ENCODE measurements around the gene ENKD1. TPM values are rescaled to one million over a fixed set of nuclear protein-coding genes. Genes with fewer than 3 reads are reported as not detected.
A peak's percentile ranks its signal among the peaks of the same experiment; 100 is the strongest.

The ENKD1 gene
- total RNA-seq, 2 experiments from 2014 or later: 9.3 to 10.1 TPM

DNA sequence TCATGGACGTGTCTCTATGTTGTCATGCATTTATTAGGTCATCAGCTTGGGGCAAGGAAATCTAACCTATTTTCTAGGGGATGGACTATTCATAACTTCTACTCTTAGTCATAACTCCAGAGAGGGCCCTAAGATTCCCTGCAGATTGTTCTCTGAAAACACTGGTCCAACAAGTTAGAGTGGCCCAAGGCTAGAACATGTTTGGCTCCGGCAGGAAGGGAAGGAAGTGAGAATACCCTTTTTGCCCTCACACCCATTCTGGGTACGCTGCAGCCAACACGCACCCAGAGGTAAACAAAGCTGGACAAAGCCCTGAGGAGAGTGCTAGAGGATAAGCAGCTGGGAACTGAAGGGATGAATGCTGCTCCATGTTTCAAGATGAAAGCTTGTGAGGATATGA is 10.0 kb upstream of the ENKD1 start:
- intact Hi-C loops (cut with micrococcal nuclease): no loop called here
- no peak for DNase-seq
- Mint-ChIP-seq H3K27me3 (no peaks in the 10 kb centered on the region), H3K27ac (no peak overlapping the region), H3K9me3 (no peaks in the 10 kb centered on the region), H3K4me1 (ENCODE audit: low read depth) (no peaks in the 10 kb centered on the region), H3K4me3 (no peak overlapping the region), H3K36me3 (no peaks in the 10 kb centered on the region)
- ChIA-PET CTCF (interaction anchor here (0.7 to 3.8 kb wide), 3 partner anchors 9 to 155 kb away, joined by 3 to 16 read pairs (median 3); no protein-coding TSS in a partner anchor), POLR2A (no interaction called here)

DNA sequence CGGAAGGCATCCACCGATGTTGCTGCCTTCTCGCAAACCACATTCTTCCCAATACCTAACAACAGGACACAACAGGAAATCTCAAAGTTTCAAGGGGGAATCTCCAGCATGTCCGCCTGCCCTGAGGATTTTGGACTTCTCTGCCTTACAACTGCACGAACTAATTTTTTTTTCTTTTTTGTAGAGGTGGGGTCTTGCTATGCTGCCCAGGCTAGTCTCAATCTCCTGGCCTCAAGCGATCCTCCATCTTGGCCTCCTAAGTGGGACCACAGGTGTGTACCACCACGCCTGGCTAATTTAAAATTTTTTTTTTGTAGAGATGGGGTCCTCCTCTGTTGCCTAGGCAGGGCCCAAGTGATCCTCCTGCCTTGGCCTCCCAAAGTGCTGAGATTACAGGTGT is 9.4 kb upstream of the ENKD1 start:
- no peaks in the 10 kb centered on the region for H3K4me1 Mint-ChIP-seq (ENCODE audit: low read depth)
- H3K4me3 Mint-ChIP-seq: no peak overlapping the region
- H3K27ac Mint-ChIP-seq: no peak overlapping the region
- no peaks in the 10 kb centered on the region for H3K27me3 Mint-ChIP-seq
- H3K9me3 Mint-ChIP-seq: no peaks in the 10 kb centered on the region
- POLR2A ChIA-PET: no interaction called here
- DNase-seq: no peak
- no peaks in the 10 kb centered on the region for H3K36me3 Mint-ChIP-seq
- intact Hi-C loops (cut with micrococcal nuclease): no loop called here
- CTCF ChIA-PET: interaction anchor here (1.2 kb wide), 1 partner anchor 155 kb away, joined by 4 read pairs; no protein-coding TSS in a partner anchor

DNA sequence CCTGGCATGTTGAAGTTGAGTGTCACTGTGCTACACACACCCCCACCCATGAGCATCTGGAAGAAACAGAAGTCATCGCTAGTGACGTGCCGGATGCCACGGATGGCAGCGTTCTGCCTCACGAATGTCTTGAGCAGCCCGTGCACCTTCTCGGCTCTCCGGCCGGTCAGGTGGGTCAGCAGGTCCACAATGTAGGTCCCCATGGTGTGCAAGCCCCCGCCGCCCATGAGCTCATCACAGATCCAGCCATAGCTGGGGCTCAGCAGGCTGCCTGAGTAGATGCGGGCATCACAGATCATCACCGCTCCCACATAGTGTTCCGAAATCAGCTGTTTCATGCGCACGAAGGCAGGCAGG is 9.0 kb upstream of the ENKD1 start:
- DNase-seq: no peak
- Mint-ChIP-seq H3K4me3 (no peak overlapping the region), H3K9me3 (no peaks in the 10 kb centered on the region), H3K27ac (no peak overlapping the region), H3K27me3 (no peaks in the 10 kb centered on the region), H3K4me1 (ENCODE audit: low read depth) (no peaks in the 10 kb centered on the region), H3K36me3 (no peaks in the 10 kb centered on the region)
- POLR2A ChIA-PET: no interaction called here
- intact Hi-C loops (cut with micrococcal nuclease): no loop called here
- CTCF ChIA-PET: interaction anchor here (1.2 kb wide), 1 partner anchor 154 kb away, joined by 4 read pairs; no protein-coding TSS in a partner anchor

DNA sequence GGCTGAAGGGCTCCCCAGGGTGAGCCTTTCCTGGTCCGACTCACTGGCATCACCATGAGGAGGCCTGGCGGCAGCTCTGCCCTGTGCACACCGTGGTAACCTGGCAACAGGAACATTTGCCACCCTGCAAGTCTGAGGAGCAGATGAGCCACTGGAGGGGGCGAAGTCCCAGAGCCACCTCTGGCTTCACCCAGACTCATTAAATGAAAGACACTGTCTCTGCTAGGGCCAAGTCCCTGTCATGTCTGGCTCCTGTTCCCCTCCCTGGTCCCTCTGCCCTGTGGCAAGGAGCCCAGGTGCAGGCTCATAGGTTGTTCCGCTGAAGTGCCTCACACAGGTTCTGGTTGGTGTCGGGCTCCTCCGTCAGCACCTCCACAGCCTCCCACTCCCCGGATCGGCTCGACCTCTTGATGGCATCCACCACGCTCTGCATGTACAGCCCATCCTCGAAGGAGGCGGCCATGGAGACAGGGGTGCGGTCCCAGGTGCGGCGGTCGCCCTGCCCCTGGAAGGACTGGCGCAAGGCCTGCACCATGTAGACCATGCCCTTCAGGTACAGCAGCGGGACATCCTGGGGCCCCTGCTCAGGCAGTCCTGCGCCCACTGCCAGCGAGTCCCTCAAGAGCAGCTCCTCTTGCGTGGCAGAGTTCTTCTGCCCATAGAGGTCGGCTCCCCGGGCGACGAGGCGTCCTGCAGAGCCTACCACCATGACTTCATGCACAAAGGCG is 8.5 kb upstream of the ENKD1 start:
- Mint-ChIP-seq H3K4me1 (ENCODE audit: low read depth) (no peaks in the 10 kb centered on the region), H3K9me3 (no peaks in the 10 kb centered on the region), H3K27ac (no peak overlapping the region), H3K27me3 (no peaks in the 10 kb centered on the region), H3K36me3 (no peaks in the 10 kb centered on the region), H3K4me3 (no peak overlapping the region)
- ChIA-PET CTCF (interaction anchor here (1.2 to 1.3 kb wide), 2 partner anchors 154 kb away, joined by 4 read pairs; no protein-coding TSS in a partner anchor), POLR2A (no interaction called here)
- intact Hi-C loops (cut with micrococcal nuclease): loop anchor here (5.0 kb wide), 1 partner anchor 197 kb away; the partner anchor contains the start of gene EDC4
- DNase-seq: no peak

DNA sequence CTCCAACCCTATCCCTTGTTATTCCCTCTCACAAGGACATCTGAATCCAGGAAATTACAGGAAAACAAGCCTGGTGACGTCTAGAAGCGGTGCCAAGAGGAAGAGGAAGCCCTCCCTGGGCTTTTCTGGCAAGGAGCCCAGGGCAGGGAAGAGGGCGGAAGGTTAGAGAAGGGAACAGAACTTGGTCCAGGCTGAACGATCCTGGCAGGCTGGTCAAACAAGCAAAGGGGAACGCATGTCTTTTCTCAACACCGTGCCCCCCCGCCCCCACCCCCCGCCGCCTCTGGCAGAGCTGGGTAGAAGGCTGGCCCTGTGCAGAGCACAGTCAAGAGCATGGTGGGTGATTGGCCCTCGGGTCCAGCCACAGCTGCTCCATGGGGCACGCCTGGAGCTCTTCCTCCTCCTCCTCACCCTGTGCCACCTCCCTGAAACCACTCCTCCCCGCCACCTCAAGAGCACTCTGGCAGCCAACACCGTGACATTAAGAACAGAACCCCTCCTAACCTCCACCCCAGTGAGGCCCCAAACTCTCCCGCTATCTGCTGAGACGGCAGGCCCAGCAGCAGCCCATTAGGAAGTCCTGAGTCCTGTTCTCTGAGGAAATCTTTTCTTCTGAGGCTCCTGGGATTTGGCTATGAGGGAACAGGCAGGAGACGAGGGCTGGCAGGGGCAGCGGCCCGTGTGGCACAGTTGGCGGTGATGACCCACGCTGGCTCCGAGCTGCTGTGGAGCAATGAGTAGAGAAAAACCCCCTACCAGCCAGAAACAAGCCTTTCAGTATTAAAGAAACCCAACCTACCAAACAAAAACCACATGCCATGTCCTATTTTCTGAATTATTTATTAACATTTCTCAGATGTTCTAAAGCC is 7.4 kb upstream of the ENKD1 start:
- H3K36me3 Mint-ChIP-seq: no peaks in the 10 kb centered on the region
- no peaks in the 10 kb centered on the region for H3K27me3 Mint-ChIP-seq
- CTCF ChIA-PET: interaction anchor here (0.8 to 2.0 kb wide), 5 partner anchors 112 to 209 kb away, joined by 3 to 14 read pairs (median 4); partner anchors contain the start of genes RANBP10 and TSNAXIP1
- H3K4me1 Mint-ChIP-seq (ENCODE audit: low read depth): no peaks in the 10 kb centered on the region
- intact Hi-C loops (cut with micrococcal nuclease): loop anchor here (5.0 kb wide), 1 partner anchor 198 kb away; the partner anchor contains the start of gene EDC4
- no peak overlapping the region for H3K27ac Mint-ChIP-seq
- DNase-seq: no peak
- H3K4me3 Mint-ChIP-seq: no peak overlapping the region
- H3K9me3 Mint-ChIP-seq: no peaks in the 10 kb centered on the region
- POLR2A ChIA-PET: no interaction called here

DNA sequence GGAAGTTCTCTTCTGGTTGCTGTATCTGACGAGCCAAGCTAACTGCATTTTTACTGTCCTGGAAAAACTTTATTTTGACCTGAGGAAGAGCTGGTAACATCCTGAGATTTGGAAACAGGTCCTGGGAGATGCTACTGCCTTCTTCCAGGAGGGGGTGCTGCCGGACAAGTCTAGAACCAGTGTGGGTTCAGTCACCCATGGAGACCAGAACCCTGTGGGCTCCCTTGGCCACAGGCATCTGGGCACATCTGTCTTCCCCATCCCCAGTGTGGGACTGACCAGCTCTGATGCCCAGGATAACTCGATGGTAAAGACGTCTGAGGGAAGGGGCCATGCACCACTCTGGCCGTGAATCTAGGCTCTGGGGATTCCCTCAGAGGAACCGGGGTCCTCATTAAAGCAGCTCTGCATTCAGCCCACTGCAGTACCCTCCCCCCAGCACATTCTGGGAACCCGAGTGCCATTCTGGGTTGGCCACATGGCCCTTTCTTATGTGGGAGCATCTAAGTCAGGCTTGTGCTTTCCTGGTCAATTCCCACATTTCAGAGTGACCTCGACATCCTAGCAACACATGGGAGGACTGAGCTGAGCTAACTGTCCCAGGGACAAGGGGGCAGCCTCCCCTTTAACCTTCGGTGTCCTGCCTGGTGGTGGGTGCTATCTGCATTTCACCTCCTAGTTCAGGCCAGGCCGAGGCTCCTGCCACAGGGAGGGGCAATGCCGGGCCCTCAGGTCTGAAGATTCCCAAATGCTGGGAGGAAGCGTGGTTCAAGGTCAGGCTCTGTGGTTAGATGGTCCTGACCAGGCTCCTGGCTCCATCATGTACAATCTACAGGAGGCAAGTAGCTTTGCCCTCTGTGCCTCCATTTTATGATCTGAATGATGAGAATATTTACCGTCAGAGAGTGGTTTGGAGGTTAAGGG is 6.5 kb upstream of the ENKD1 start:
- CTCF ChIA-PET: interaction anchor here (0.6 to 2.0 kb wide), 21 partner anchors 8 to 368 kb away, joined by 3 to 14 read pairs (median 4); partner anchors contain the start of genes EDC4, RANBP10 and TSNAXIP1
- Mint-ChIP-seq H3K4me3 (no peak overlapping the region), H3K27me3 (no peaks in the 10 kb centered on the region), H3K9me3 (no peaks in the 10 kb centered on the region), H3K36me3 (no peaks in the 10 kb centered on the region), H3K4me1 (ENCODE audit: low read depth) (no peaks in the 10 kb centered on the region), H3K27ac (no peak overlapping the region)
- peak; percentile 68 for DNase-seq
- intact Hi-C loops (cut with micrococcal nuclease): loop anchor here (5.0 kb wide), 1 partner anchor 199 kb away; the partner anchor contains the start of gene EDC4
- POLR2A ChIA-PET: no interaction called here

DNA sequence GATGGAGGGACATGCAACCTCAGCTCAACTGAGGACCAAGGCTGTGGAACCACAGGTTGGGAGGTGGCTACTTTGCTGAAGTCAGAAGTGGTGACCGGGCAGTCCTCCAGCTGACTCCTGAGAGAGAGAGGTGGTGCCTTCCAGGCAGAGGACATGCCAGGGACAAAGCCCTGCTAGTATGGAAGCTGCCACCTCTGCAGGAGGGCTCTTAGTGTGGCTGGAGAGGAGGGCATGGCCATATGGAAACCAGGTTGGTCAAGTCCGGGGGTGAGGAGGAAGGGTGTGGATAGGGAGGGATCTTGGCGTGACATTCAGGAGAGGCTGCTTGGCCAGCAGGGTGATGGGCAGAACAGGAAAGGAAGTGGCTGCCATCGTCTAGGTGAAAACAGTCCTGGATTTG is 5.8 kb upstream of the ENKD1 start:
- intact Hi-C loops (cut with micrococcal nuclease): loop anchor here (5.0 kb wide), 1 partner anchor 200 kb away; the partner anchor contains the start of gene EDC4
- no peak for DNase-seq
- Mint-ChIP-seq H3K4me3 (no peak overlapping the region), H3K27me3 (no peaks in the 10 kb centered on the region), H3K4me1 (ENCODE audit: low read depth) (peaks cover 5% of the 10 kb centered on the region), H3K27ac (no peak overlapping the region), H3K36me3 (no peaks in the 10 kb centered on the region), H3K9me3 (no peaks in the 10 kb centered on the region)
- POLR2A ChIA-PET: no interaction called here
- CTCF ChIA-PET: interaction anchor here (0.6 to 2.0 kb wide), 18 partner anchors 9 to 368 kb away, joined by 3 to 14 read pairs (median 4); partner anchors contain the start of genes EDC4, RANBP10 and TSNAXIP1

DNA sequence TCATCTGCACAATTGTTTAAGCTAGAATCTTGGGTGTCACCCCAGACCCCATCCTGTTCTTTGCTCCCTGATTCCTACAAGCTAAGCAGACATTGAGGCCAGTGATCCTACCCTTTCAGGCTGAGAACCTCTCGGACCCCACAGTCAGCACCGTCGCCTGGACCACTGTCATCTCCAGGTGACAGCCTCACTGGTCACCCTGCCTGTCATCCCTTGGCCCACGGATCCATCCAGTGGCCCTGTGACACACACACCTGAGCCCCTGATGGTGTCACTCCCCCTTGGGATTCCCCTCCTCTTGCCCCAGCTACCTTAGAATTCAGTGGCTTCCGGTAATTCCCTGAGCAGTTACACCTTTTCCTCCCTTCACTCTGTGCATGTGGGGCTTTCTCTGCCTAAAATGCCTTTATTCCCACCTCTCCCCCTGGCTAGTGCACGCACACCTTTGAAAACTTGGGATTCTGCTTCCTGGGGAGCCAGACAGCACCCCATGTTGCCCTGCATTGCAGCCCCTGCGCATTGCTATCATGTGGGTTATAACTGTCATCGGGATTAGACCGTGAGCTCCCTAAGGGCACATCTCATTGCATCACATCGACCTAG is 3.0 kb upstream of the ENKD1 start:
- no peak for DNase-seq
- no peaks in the 10 kb centered on the region for H3K9me3 Mint-ChIP-seq
- H3K27me3 Mint-ChIP-seq: no peaks in the 10 kb centered on the region
- CTCF ChIA-PET: interaction anchor here (0.8 to 7.8 kb wide), 10 partner anchors 49 to 259 kb away, joined by 3 to 91 read pairs (median 4); partner anchors contain the start of genes ATP6V0D1, CTCF, GFOD2 and NUTF2
- no peak overlapping the region for H3K4me3 Mint-ChIP-seq
- peaks cover under 1% of the 10 kb centered on the region for H3K36me3 Mint-ChIP-seq
- POLR2A ChIA-PET: no interaction called here
- H3K4me1 Mint-ChIP-seq (ENCODE audit: low read depth): peaks cover 15% of the 10 kb centered on the region
- intact Hi-C loops (cut with micrococcal nuclease): loop anchor here (5.0 to 10.0 kb wide), 5 partner anchors 138 to 1665 kb away; partner anchors contain the start of genes CENPT, COG8, EDC4 and FHOD1
- no peak overlapping the region for H3K27ac Mint-ChIP-seq

DNA sequence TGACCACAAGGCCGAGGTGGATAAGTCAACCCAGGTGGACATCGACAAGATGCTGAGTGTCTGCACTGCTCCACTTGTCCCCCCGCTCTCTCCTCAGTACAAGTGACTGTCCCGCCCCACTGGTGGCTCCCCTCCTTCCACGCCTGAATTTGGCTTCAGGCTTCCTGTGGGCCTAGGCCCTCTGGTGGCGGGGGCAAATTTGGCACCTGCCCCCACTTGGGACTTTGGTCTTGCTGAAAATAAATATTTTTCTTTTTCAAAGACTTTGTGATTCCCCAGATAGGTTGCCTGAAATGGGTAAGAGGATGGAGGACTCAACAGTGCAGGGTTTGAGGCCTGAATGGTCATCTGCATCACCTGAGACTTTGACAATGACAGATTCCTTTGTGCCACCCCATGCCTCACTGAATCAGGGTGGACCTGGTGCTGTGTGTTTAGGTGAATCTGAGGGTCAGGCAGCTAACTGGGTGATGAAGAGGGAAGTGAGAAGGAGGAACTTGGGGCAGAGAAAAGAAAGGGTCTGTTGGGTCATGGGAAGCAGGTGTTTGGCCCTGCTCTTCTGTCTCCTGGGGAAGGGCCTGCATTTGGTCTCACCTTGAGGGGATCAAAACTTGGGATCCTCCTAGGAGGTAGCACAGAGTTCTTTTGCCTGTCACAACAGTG is 2.1 kb upstream of the ENKD1 start:
- intact Hi-C loops (cut with micrococcal nuclease): loop anchor here (1.0 to 10.0 kb wide), 5 partner anchors 139 to 1666 kb away; partner anchors contain the start of genes CENPT, COG8, FHOD1 and NIP7
- peaks cover 15% of the 10 kb centered on the region for H3K4me1 Mint-ChIP-seq (ENCODE audit: low read depth)
- CTCF ChIA-PET: interaction anchor here (0.8 to 7.8 kb wide), 18 partner anchors 10 to 187 kb away, joined by 3 to 91 read pairs (median 4); partner anchors contain the start of genes ATP6V0D1, CTCF and GFOD2
- DNase-seq: no peak
- no peak overlapping the region for H3K27ac Mint-ChIP-seq
- H3K4me3 Mint-ChIP-seq: no peak overlapping the region
- H3K27me3 Mint-ChIP-seq: no peaks in the 10 kb centered on the region
- H3K9me3 Mint-ChIP-seq: no peaks in the 10 kb centered on the region
- POLR2A ChIA-PET: interaction anchor here (0.6 kb wide), 1 partner anchor 186 kb away, joined by 3 read pairs; no protein-coding TSS in a partner anchor
- peaks cover 7% of the 10 kb centered on the region for H3K36me3 Mint-ChIP-seq

DNA sequence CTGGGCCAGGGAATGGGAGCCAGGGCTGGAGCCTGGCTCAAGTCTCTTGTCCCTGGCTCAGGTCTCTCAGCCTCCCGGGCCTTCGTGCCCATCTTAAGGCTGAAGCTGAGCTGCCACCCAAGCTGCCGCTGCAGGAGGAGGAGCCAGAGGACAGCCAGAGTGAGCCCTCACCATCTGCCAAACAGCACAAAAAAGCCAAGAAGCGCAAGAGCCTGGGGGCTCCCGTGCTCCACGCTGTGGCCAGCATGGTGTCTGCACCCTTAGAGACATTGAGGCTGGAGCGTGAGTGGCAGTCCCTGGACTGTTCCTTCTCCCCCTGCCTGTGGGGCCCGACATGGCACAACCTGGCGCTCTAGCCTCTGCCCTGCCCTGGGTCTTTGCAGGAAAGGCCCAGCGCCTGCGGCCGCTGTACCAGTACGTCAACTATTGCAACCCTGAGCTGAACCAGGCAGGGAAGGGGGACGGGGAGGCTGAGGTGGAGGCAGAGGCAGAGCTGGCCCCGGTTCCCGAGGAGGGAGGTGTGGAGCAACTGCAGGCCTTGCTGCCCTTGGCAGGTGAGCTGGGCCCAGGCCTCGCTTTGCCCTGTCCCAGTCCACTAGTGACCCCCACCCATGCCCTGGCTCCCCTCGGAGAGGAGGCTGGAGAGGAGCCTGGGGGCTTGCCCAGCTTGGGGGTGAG is 1.4 kb upstream of the ENKD1 start:
- H3K27me3 Mint-ChIP-seq: no peaks in the 10 kb centered on the region
- H3K36me3 Mint-ChIP-seq: peaks cover 7% of the 10 kb centered on the region
- intact Hi-C loops (cut with micrococcal nuclease): loop anchor here (1.0 to 10.0 kb wide), 6 partner anchors 51 to 1667 kb away; partner anchors contain the start of genes CENPT, COG8, FHOD1 and GFOD2
- H3K27ac Mint-ChIP-seq: no peak overlapping the region
- peak; percentile 90 for DNase-seq
- H3K4me1 Mint-ChIP-seq (ENCODE audit: low read depth): peaks cover 15% of the 10 kb centered on the region
- ChIA-PET CTCF (interaction anchor here (0.6 to 7.8 kb wide), 23 partner anchors 9 to 187 kb away, joined by 3 to 91 read pairs (median 4); partner anchors contain the start of genes ATP6V0D1, CARMIL2, CTCF and GFOD2), POLR2A (interaction anchor here (0.6 to 1.4 kb wide), 4 partner anchors 10 to 185 kb away, joined by 3 read pairs; no protein-coding TSS in a partner anchor)
- peak overlapping the region; percentile 82 for H3K4me3 Mint-ChIP-seq
- H3K9me3 Mint-ChIP-seq: no peaks in the 10 kb centered on the region

All from activated CD4-positive, alpha-beta memory T cell treated with anti-CD3 and anti-CD28 coated beads for 36 hours (primary cell).